Neural progenitor cell (in vitro differentiated cells): ENCODE measurements around the gene NRF1.

Experiments
- CTCF ChIP-seq: fragments of 200-600 bp; sonication (generic); IDR thresholded peaks from 2 replicates; pipeline ENCODE4 v1.5.1; 2017; ENCODE audit warnings: antibody characterized with exemption, mild to moderate bottlenecking
- EZH2 ChIP-seq: fragments of 200-600 bp; sonication (generic); IDR thresholded peaks from 2 replicates; pipeline ENCODE4 v1.6.1; 2017; ENCODE audit warnings: antibody characterized with exemption, mild to moderate bottlenecking, moderate library complexity

GRCh38 chr7:129775695-129776361 lies 164.3 kb downstream of the NRF1 start:
- TF ChIP-seq EZH2 (no peak), CTCF (no peak)
